SK-N-SH (cell line): ENCODE measurements around the gene RNASET2. TPM values are rescaled to one million over a fixed set of nuclear protein-coding genes. Genes with fewer than 3 reads are reported as not detected.

Experiments used
- CTCF ChIA-PET: fragments of 300-600, 350-600 bp; formaldehyde crosslinking; extraction: SDS; loops from one replicate; lab custom pipeline; 2021; lab: Yijun Ruan, JAX
- POLR2A ChIA-PET: fragments of 350-600 bp; sonication (Branson Sonifier 250); formaldehyde crosslinking; extraction: SDS; loops from one replicate; lab custom pipeline; 2020; ENCODE audit warnings: antibody characterized with exemption, inconsistent platforms; lab: Yijun Ruan, JAX
- DNase-seq: peaks from one replicate; pipeline ENCODE4 v3.0.0; 2012
- H2AFZ ChIP-seq: fragments of 200-600 bp; sonication (generic); 2 replicates; pipeline ENCODE4 v1.8.1; 2016; ENCODE audit warnings: antibody characterized with exemption, mild to moderate bottlenecking, low read depth
- H3F3A ChIP-seq: fragments of 200-600 bp; sonication (generic); replicated peaks from 2 replicates; pipeline ENCODE3; 2016; ENCODE audit warnings: antibody characterized with exemption, mild to moderate bottlenecking; ENCODE audit not compliant: insufficient read depth
- H3K27ac ChIP-seq, 2 experiments: fragments of 200-500 bp in 1 of 2; fragments of 200-600 bp in 1 of 2; sonication (Bioruptor generic) in 1 of 2; sonication (generic), shearing (Covaris generic) in 1 of 2; 2 replicates each; pipeline versions ENCODE4 v1.5.1 to v1.6.1; 2014 to 2016; ENCODE audit warnings: low read depth in 2 of 2, inconsistent platforms in 1 of 2, low read length in 1 of 2, mild to moderate bottlenecking in 1 of 2, mixed read lengths in 1 of 2
- H3K27me3 ChIP-seq: fragments of 200-600 bp; sonication (generic), shearing (Covaris generic); 2 replicates; pipeline ENCODE4 v1.6.1; 2016; ENCODE audit warnings: mixed run types; ENCODE audit not compliant: insufficient read depth
- H3K36me3 ChIP-seq, 2 experiments: fragments of 200-500 bp in 1 of 2; fragments of 200-600 bp in 1 of 2; sonication (Bioruptor generic) in 1 of 2; sonication (generic) in 1 of 2; replicated peaks in 1 of 2; 2 replicates each; pipeline versions ENCODE3 to v1.5.1; 2014 to 2016; ENCODE audit warnings: low read length in 1 of 2, mild to moderate bottlenecking in 1 of 2; ENCODE audit not compliant: insufficient read depth in 2 of 2, control insufficient read depth in 1 of 2
- H3K4me1 ChIP-seq, 2 experiments: fragments of 200-500 bp in 1 of 2; fragments of 200-600 bp in 1 of 2; sonication (Bioruptor generic) in 1 of 2; sonication (generic), shearing (Covaris generic) in 1 of 2; 2 replicates each; pipeline versions ENCODE4 v1.5.1 to v1.6.1; 2014 to 2016; ENCODE audit warnings: low read depth in 1 of 2, low read length in 1 of 2, mixed run types in 1 of 2; ENCODE audit not compliant: insufficient read depth in 2 of 2, control insufficient read depth in 1 of 2
- H3K4me2 ChIP-seq: fragments of 200-600 bp; sonication (generic), shearing (Covaris generic); 2 replicates; pipeline ENCODE4 v1.6.1; 2017; ENCODE audit warnings: mixed run types
- H3K4me3 ChIP-seq, 2 experiments: fragments of 200-500 bp in 1 of 2; fragments of 200-600 bp in 1 of 2; sonication (Bioruptor generic) in 1 of 2; sonication (generic), shearing (Covaris generic) in 1 of 2; 2 replicates each; pipeline versions ENCODE4 v1.5.1 to v1.8.1; 2014 to 2016; ENCODE audit warnings: low read depth in 2 of 2, inconsistent platforms in 1 of 2, low read length in 1 of 2, mild to moderate bottlenecking in 1 of 2, mixed read lengths in 1 of 2, moderate library complexity in 1 of 2
- H3K79me2 ChIP-seq: fragments of 200-600 bp; sonication (generic); 2 replicates; pipeline ENCODE4 v1.8.1; 2017; ENCODE audit warnings: mild to moderate bottlenecking; ENCODE audit not compliant: insufficient read depth
- H3K9ac ChIP-seq: fragments of 200-600 bp; sonication (generic); 2 replicates; pipeline ENCODE4 v1.6.1; 2017; ENCODE audit warnings: mixed run types
- H3K9me2 ChIP-seq: fragments of 200-600 bp; sonication (generic); 2 replicates; pipeline ENCODE4 v1.6.1; 2017; ENCODE audit warnings: mixed run types
- H3K9me3 ChIP-seq: fragments of 200-600 bp; sonication (generic); 2 replicates; pipeline ENCODE4 v1.6.1; 2017; ENCODE audit warnings: mixed run types, mild to moderate bottlenecking, moderate library complexity
- H4K20me1 ChIP-seq: fragments of 200-600 bp; sonication (generic); 2 replicates; pipeline ENCODE4 v1.6.1; 2017; ENCODE audit warnings: mild to moderate bottlenecking, mixed run types; ENCODE audit not compliant: insufficient read depth
- EP300 ChIP-seq, 2 experiments: IDR thresholded peaks; 2 replicates each; pipeline versions ENCODE4 v1.4.0 to v1.6.1; 2012; ENCODE audit warnings: borderline replicate concordance in 1 of 2, low read depth in 1 of 2, low read length in 1 of 2
- GATA2 ChIP-seq: sonication (generic); formaldehyde crosslinking; IDR thresholded peaks from 2 replicates; pipeline ENCODE4 v1.5.0; 2020; ENCODE audit warnings: mild to moderate bottlenecking, missing genetic modification reagents
- IRF3 ChIP-seq: fragments of 150-350 bp; IDR thresholded peaks from 2 replicates; pipeline ENCODE4 v1.6.1; 2016; ENCODE audit warnings: mild to moderate bottlenecking, low read depth, low read length
- JUND ChIP-seq: IDR thresholded peaks from 2 replicates; pipeline ENCODE4 v1.4.0; 2012
- MEF2A ChIP-seq: IDR thresholded peaks from 2 replicates; pipeline ENCODE4 v1.4.0; 2012; ENCODE audit warnings: low read depth, borderline replicate concordance
- PBX3 ChIP-seq: IDR thresholded peaks from 2 replicates; pipeline ENCODE4; 2012
- RAD21 ChIP-seq: IDR thresholded peaks from 2 replicates; pipeline ENCODE4 v1.6.1; 2012; ENCODE audit warnings: mild to moderate bottlenecking, low read length
- RCOR1 ChIP-seq: fragments of 150-350 bp; IDR thresholded peaks from 2 replicates; pipeline ENCODE4 v1.6.1; 2017; ENCODE audit warnings: antibody characterized with exemption, low read length
- RFX5 ChIP-seq: IDR thresholded peaks from 2 replicates; pipeline ENCODE4 v1.6.1; 2012; ENCODE audit warnings: mild to moderate bottlenecking, improper control_type of control experiment, low read length
- SMC3 ChIP-seq: IDR thresholded peaks from 2 replicates; pipeline ENCODE4 v1.6.1; 2012; ENCODE audit warnings: low read depth, low read length, improper control_type of control experiment
- TCF12 ChIP-seq: IDR thresholded peaks from 2 replicates; pipeline ENCODE4 v1.4.0; 2012
- TEAD4 ChIP-seq: IDR thresholded peaks from 2 replicates; pipeline ENCODE4 v1.4.0; 2012; ENCODE audit warnings: mild to moderate bottlenecking, borderline replicate concordance; ENCODE audit not compliant: insufficient read depth
- USF2 ChIP-seq: fragments of 150-350 bp; IDR thresholded peaks from 2 replicates; pipeline ENCODE4 v1.6.1; 2017; ENCODE audit warnings: antibody characterized with exemption, low read length, low read depth, borderline replicate concordance
- WGBS: methylation state at CpG from one replicate; pipeline ENCODE4 v1.1.6; 2017; ENCODE audit warnings: low lambda C conversion rate; 5-methylcytosine and 5-hydroxymethylcytosine counted together
- polyA plus RNA-seq, 3 experiments: library from polyadenylated mRNA; depleted of rRNA; stranded (reverse); fragments of >200 nt; gene quantifications; 2 replicates each; pipeline ENCODE4 v1.2.3, GENCODE V29; 2012

Gene RNASET2
- polyA plus RNA-seq, 1 of the 3 experiments (the other 2 are of a cell fraction): 59.2 TPM

GRCh38 chr6:166955121-166955864 lies 1.1 kb downstream of the RNASET2 start (continued):
- TF ChIP-seq USF2: no peak
- no peak for TF ChIP-seq PBX3
- TF ChIP-seq EP300 (IDR thresholded peaks at IDR 0.05; ENCODE audit: borderline replicate concordance in 1 of 2, low read depth in 1 of 2, low read length in 1 of 2): no peak
- no peak for TF ChIP-seq RCOR1
- TF ChIP-seq TEAD4: no peak

GRCh38 chr6:166954118-166954713 lies 2.1 kb downstream of the RNASET2 start:
- H3K9me3 ChIP-seq: no peaks in the 10 kb centered on the region
- peaks cover 0 to 14% of the 10 kb centered on the region in 2 experiments; a peak in 1 of 4 replicates for H3K4me1 ChIP-seq
- TF ChIP-seq TCF12 (no peak), JUND (no peak), USF2 (no peak), IRF3 (no peak), GATA2 (CRISPR knock-in tag) (no peak), RFX5 (no peak), MEF2A (no peak), SMC3 (no peak), RAD21 (no peak), PBX3 (no peak)
- CTCF ChIA-PET: interaction anchor here (1.0 to 2.3 kb wide), 4 partner anchors 14 to 188 kb away, joined by 3 to 8 read pairs (median 4); no protein-coding TSS in a partner anchor
- no peaks in the 10 kb centered on the region for H4K20me1 ChIP-seq
- no peak overlapping the region for H3K27ac ChIP-seq
- H3K36me3 ChIP-seq: peaks cover 0 to 7% of the 10 kb centered on the region in 2 experiments
- POLR2A ChIA-PET: no interaction called here
- H3K9ac ChIP-seq: no peak overlapping the region
- no peak overlapping the region for H3K4me3 ChIP-seq
- H3K9me2 ChIP-seq: no peaks in the 10 kb centered on the region
- WGBS: 96% methylated on average over 6 of the region's 6 CpGs
- no peak overlapping the region for H2AFZ ChIP-seq
- H3K79me2 ChIP-seq: no peaks in the 10 kb centered on the region
- H3F3A ChIP-seq: no peaks in the 10 kb centered on the region
- H3K4me2 ChIP-seq: no peak overlapping the region
- no peaks in the 10 kb centered on the region for H3K27me3 ChIP-seq
- DNase-seq: no peak
